Ishikawa (cell line): ENCODE results near the gene WDR18.

Experiments
- CEBPB ChIP-seq: IDR thresholded peaks from 2 replicates; pipeline ENCODE4 v1.6.1; 2012
- CREB1 ChIP-seq: IDR thresholded peaks from 2 replicates; pipeline ENCODE4 v1.6.1; 2012; ENCODE audit warnings: low read depth
- EGR1 ChIP-seq: IDR thresholded peaks from 2 replicates; pipeline ENCODE4 v1.6.1; 2012
- EP300 ChIP-seq: IDR thresholded peaks from 2 replicates; pipeline ENCODE4 v1.6.1; 2012; ENCODE audit warnings: borderline replicate concordance
- FOXM1 ChIP-seq: IDR thresholded peaks from 2 replicates; pipeline ENCODE4 v1.6.1; 2012; ENCODE audit warnings: low read depth, borderline replicate concordance
- NFIC ChIP-seq: IDR thresholded peaks from 2 replicates; pipeline ENCODE4 v1.6.1; 2012
- RAD21 ChIP-seq: IDR thresholded peaks from 2 replicates; pipeline ENCODE4 v1.6.1; 2012; ENCODE audit warnings: low read depth
- TAF1 ChIP-seq: IDR thresholded peaks from 2 replicates; pipeline ENCODE4 v1.6.1; 2012; ENCODE audit warnings: low read depth, mild to moderate bottlenecking
- TCF12 ChIP-seq: IDR thresholded peaks from 2 replicates; pipeline ENCODE4 v1.6.1; 2012; ENCODE audit warnings: low read depth
- TEAD4 ChIP-seq: IDR thresholded peaks from 2 replicates; pipeline ENCODE4 v1.6.1; 2012
- YY1 ChIP-seq: IDR thresholded peaks from 2 replicates; pipeline ENCODE4 v1.6.1; 2012; ENCODE audit warnings: low read depth
- ZBTB7A ChIP-seq: IDR thresholded peaks from 2 replicates; pipeline ENCODE4 v1.6.1; 2012; ENCODE audit warnings: low read depth
- TF ChIP-seq, protein P1 (sequence below): IDR thresholded peaks from 2 replicates; pipeline ENCODE4 v1.6.1; 2012; ENCODE audit warnings: low read depth, mild to moderate bottlenecking
- TF ChIP-seq, protein P2 (sequence below): IDR thresholded peaks from 2 replicates; pipeline ENCODE4 v1.6.1; 2012
- TF ChIP-seq, protein P3 (sequence below): IDR thresholded peaks from 2 replicates; pipeline ENCODE4 v1.6.1; 2012

The WDR18 gene

DNA sequence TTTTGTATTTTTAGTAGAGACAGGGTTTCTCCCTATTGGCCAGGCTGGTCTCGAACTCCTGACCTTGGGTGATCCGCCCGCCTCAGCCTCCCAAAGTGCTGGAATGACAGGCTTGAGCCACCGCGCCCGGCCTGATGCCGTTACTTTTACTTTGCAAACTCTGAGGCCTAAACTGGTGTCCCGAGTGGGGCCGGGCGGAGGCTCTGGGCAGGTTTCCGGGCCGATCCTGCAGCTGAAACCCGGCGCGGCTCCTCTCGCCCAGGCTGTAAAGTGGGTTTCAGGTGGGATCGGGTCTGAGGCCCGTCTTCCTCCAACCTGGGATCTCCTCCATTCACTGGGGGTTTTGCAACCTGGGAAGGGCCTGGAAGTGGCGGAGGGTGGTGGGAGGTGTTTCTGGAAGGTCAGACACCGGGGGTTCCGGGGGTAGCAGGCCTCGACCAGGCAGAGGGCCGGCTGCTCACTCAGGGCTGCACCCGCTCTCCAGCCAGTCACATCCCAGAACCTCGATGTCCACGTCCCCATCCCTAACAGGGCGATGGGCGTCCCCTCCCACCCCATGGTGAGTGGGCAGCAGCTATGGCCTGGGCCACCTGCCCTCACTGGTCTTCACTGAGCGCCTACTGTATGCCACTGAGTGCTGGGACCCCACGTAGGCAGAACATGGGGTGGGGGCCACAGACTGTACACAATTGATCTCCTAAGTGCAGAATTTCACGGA is 21.3 kb upstream of the WDR18 start:
- TF ChIP-seq TCF12 (no peak), NFIC (no peak), TEAD4 (no peak), CREB1 (no peak), CEBPB (no peak), EGR1 (no peak), EP300 (no peak), YY1 (no peak), RAD21 (no peak), ZBTB7A (no peak), TAF1 (no peak), FOXM1 (no peak)
- TF ChIP-seq, protein P1, sequence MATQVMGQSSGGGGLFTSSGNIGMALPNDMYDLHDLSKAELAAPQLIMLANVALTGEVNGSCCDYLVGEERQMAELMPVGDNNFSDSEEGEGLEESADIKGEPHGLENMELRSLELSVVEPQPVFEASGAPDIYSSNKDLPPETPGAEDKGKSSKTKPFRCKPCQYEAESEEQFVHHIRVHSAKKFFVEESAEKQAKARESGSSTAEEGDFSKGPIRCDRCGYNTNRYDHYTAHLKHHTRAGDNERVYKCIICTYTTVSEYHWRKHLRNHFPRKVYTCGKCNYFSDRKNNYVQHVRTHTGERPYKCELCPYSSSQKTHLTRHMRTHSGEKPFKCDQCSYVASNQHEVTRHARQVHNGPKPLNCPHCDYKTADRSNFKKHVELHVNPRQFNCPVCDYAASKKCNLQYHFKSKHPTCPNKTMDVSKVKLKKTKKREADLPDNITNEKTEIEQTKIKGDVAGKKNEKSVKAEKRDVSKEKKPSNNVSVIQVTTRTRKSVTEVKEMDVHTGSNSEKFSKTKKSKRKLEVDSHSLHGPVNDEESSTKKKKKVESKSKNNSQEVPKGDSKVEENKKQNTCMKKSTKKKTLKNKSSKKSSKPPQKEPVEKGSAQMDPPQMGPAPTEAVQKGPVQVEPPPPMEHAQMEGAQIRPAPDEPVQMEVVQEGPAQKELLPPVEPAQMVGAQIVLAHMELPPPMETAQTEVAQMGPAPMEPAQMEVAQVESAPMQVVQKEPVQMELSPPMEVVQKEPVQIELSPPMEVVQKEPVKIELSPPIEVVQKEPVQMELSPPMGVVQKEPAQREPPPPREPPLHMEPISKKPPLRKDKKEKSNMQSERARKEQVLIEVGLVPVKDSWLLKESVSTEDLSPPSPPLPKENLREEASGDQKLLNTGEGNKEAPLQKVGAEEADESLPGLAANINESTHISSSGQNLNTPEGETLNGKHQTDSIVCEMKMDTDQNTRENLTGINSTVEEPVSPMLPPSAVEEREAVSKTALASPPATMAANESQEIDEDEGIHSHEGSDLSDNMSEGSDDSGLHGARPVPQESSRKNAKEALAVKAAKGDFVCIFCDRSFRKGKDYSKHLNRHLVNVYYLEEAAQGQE, result no peak
- TF ChIP-seq, protein P2, sequence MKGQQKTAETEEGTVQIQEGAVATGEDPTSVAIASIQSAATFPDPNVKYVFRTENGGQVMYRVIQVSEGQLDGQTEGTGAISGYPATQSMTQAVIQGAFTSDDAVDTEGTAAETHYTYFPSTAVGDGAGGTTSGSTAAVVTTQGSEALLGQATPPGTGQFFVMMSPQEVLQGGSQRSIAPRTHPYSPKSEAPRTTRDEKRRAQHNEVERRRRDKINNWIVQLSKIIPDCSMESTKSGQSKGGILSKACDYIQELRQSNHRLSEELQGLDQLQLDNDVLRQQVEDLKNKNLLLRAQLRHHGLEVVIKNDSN, result no peak
- TF ChIP-seq, protein P3, sequence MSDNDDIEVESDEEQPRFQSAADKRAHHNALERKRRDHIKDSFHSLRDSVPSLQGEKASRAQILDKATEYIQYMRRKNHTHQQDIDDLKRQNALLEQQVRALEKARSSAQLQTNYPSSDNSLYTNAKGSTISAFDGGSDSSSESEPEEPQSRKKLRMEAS, result no peak

DNA sequence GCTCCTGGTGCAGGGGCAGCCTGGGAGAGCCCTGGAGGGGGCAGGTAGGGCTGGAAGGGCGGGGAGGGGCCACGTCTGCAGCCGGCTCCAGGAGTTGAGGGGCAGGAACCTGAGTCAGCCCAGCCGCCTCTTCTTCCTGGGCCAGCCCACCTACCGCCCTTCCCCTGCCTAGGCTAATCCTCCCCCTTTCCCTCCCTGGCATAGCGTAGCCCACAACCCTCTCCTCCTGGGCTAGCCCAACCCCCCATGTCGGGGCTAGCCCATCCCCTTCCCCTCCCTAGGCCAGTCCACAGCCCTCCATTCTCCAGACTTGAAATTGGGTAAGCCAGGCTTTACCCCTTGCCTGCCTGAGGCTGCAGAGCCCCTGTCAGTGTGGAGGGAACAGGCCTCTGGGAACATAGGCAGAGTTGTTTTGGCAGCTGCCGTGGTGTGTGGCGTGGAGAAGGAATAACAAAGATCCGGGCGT is 20.6 kb upstream of the WDR18 start:
- TF ChIP-seq EP300 (no peak), FOXM1 (no peak), NFIC (no peak), CEBPB (no peak), EGR1 (no peak), RAD21 (no peak), ZBTB7A (no peak), CREB1 (no peak), YY1 (no peak), TCF12 (no peak), TEAD4 (no peak), TAF1 (no peak)
- TF ChIP-seq, protein P3, result no peak
- TF ChIP-seq, protein P1, result no peak
- TF ChIP-seq, protein P2, result no peak

DNA sequence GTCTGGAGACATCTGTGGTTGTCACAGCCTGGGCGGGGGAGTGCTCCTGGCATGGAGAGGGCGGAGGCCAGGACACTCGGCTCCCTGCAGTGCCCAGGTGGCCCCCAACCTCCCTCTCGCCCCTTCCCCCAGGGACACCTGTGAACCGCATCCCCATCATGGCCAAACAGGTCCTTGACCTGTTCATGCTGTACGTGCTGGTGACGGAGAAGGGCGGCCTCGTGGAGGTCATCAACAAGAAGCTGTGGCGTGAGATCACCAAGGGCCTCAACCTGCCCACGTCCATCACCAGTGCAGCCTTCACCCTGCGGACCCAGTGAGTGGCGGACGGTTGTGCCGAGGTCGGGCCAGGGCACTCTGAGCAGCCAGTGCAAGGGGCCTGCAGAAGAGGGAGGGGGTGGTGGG is 20.0 kb upstream of the WDR18 start:
- TF ChIP-seq, protein P1, result no peak
- TF ChIP-seq, protein P2, result no peak
- TF ChIP-seq EP300 (no peak), CREB1 (no peak), EGR1 (no peak), TEAD4 (no peak), FOXM1 (no peak), NFIC (no peak), CEBPB (no peak), TAF1 (no peak), ZBTB7A (no peak), RAD21 (no peak), TCF12 (no peak), YY1 (no peak)
- TF ChIP-seq, protein P3, result no peak
